SK-N-SH treated with all-trans-retinoic acid at 6 μM for 48 hours (cell line): ENCODE measurements around the gene UPK1B.
"Not testable (repeated sequence)": the region's sequence is repeated elsewhere in the genome, so short reads cannot be mapped to it uniquely, and the experiment has no call there.

Experiments used
- ATAC-seq: fragments of 200-7000 bp; cut with Tn5 transposase; 3 replicates; pipeline ENCODE4 v1.9.1; 2020; ENCODE audit warnings: mild to moderate bottlenecking, moderate library complexity
- ARNTL ChIP-seq: fragments of 450-650 bp; formaldehyde crosslinking; IDR thresholded peaks from 2 replicates; pipeline ENCODE4 v1.5.0; 2020; ENCODE audit warnings: low read depth, mild to moderate bottlenecking, moderate library complexity, borderline replicate concordance
- BACH2 ChIP-seq: fragments of 250-450 bp; sonication (Bioruptor Pico); IDR thresholded peaks from 2 replicates; pipeline ENCODE4 v1.9.0; 2021; ENCODE audit warnings: mild to moderate bottlenecking, borderline replicate concordance
- CREB5 ChIP-seq: fragments of 250-450 bp; sonication (Bioruptor Pico); IDR thresholded peaks from 2 replicates; pipeline ENCODE4 v1.5.1; 2020; ENCODE audit warnings: low read depth, mild to moderate bottlenecking, moderate library complexity
- CSDC2 ChIP-seq: fragments of 250-450 bp; sonication (Bioruptor Pico); IDR thresholded peaks from 2 replicates; pipeline ENCODE4 v1.5.0; 2020; ENCODE audit warnings: mild to moderate bottlenecking, moderate library complexity
- ESRRG ChIP-seq: fragments of 250-450 bp; sonication (Bioruptor Pico); IDR thresholded peaks from 2 replicates; pipeline ENCODE4 v1.6.1; 2021; ENCODE audit warnings: mild to moderate bottlenecking
- GLIS3 ChIP-seq: fragments of 250-450 bp; sonication (Bioruptor Pico); IDR thresholded peaks from 2 replicates; pipeline ENCODE4 v1.5.0; 2020; ENCODE audit warnings: mild to moderate bottlenecking, moderate library complexity
- ISL1 ChIP-seq: fragments of 250-450 bp; sonication (Bioruptor Pico); IDR thresholded peaks from 2 replicates; pipeline ENCODE4 v2.1.2; 2022; ENCODE audit warnings: mild to moderate bottlenecking, moderate library complexity
- OSR1 ChIP-seq: fragments of 250-450 bp; sonication (Bioruptor Pico); IDR thresholded peaks from 2 replicates; pipeline ENCODE4 v1.8.0; 2022; ENCODE audit warnings: moderate library complexity, mild to moderate bottlenecking, inconsistent platforms
- PATZ1 ChIP-seq: fragments of 250-450 bp; sonication (Bioruptor Pico); IDR thresholded peaks from 2 replicates; pipeline ENCODE4 v1.8.0; 2020; ENCODE audit warnings: mild to moderate bottlenecking, moderate library complexity, borderline replicate concordance
- POU6F1 ChIP-seq: fragments of 250-450 bp; sonication (Bioruptor Pico); IDR thresholded peaks from 2 replicates; pipeline ENCODE4 v1.8.0; 2021; ENCODE audit warnings: low read depth, mild to moderate bottlenecking, moderate library complexity, borderline replicate concordance
- PPARA ChIP-seq: fragments of 250-450 bp; sonication (Bioruptor Pico); IDR thresholded peaks from 2 replicates; pipeline ENCODE4 v1.5.0; 2020; ENCODE audit warnings: mild to moderate bottlenecking, borderline replicate concordance
- RARB ChIP-seq: fragments of 250-450 bp; sonication (Bioruptor Pico); IDR thresholded peaks from 2 replicates; pipeline ENCODE4 v1.8.0; 2021; ENCODE audit warnings: mild to moderate bottlenecking, moderate library complexity
- SNAI2 ChIP-seq: fragments of 250-450 bp; sonication (Bioruptor Pico); IDR thresholded peaks from 2 replicates; pipeline ENCODE4 v1.5.0; 2020; ENCODE audit warnings: mild to moderate bottlenecking, moderate library complexity
- TOX ChIP-seq: fragments of 250-450 bp; sonication (Bioruptor Pico); IDR thresholded peaks from 2 replicates; pipeline ENCODE4 v1.8.0; 2021; ENCODE audit warnings: mild to moderate bottlenecking, moderate library complexity, borderline replicate concordance
- TSHZ2 ChIP-seq: fragments of 250-450 bp; sonication (Bioruptor Pico); IDR thresholded peaks from 2 replicates; pipeline ENCODE4 v1.5.0; 2020; ENCODE audit warnings: mild to moderate bottlenecking, moderate library complexity
- ZC3H10 ChIP-seq: fragments of 250-450 bp; sonication (Bioruptor Pico); IDR thresholded peaks from 2 replicates; pipeline ENCODE4 v1.5.1; 2021; ENCODE audit warnings: mild to moderate bottlenecking, moderate library complexity
- ZFP3 ChIP-seq: fragments of 250-450 bp; sonication (Bioruptor Pico); IDR thresholded peaks from 2 replicates; pipeline ENCODE4 v1.5.0; 2020; ENCODE audit warnings: mild to moderate bottlenecking, moderate library complexity
- ZFP30 ChIP-seq: fragments of 450-650 bp; formaldehyde crosslinking; IDR thresholded peaks from 2 replicates; pipeline ENCODE4 v1.5.0; 2022; ENCODE audit warnings: mild to moderate bottlenecking, moderate library complexity
- ZNF565 ChIP-seq: fragments of 450-650 bp; formaldehyde crosslinking; conservative IDR thresholded peaks from 2 replicates; pipeline ENCODE4 v1.5.0; 2020; ENCODE audit warnings: low read depth, mild to moderate bottlenecking, moderate library complexity
- ZNF70 ChIP-seq: fragments of 450-650 bp; formaldehyde crosslinking; IDR thresholded peaks from 2 replicates; pipeline ENCODE4 v1.5.0; 2020; ENCODE audit warnings: mild to moderate bottlenecking, moderate library complexity
- TF ChIP-seq, protein P1 (sequence below): fragments of 250-450 bp; sonication (Bioruptor Pico); IDR thresholded peaks from 2 replicates; pipeline ENCODE4 v1.5.1; 2021; ENCODE audit warnings: mild to moderate bottlenecking, moderate library complexity

Gene UPK1B

DNA sequence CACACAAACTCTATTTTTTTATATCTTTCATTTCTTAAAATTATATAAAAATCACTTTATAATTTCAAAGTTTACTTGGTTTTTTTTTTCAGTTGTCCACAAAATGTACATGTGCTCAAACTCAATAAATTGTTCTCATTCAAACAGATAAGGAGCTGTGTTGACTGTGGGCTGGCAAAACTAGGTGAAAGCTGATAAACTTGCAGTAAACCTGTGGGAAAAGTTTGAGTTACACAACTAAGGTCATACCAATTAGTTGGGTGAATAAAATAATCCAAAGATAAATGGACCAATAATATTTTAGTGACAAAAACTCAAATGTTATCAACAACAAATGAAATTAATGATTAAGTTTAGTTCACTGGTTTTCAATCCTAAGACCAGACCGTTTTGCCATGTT is 12.6 kb upstream of the UPK1B start:
- TF ChIP-seq ZFP3 (CRISPR knock-in tag), result no peak
- no peak for TF ChIP-seq ARNTL (CRISPR knock-in tag)
- TF ChIP-seq CREB5 (CRISPR knock-in tag), result no peak
- no peak for TF ChIP-seq ZNF565 (CRISPR knock-in tag)
- no peak for TF ChIP-seq ZFP30 (CRISPR knock-in tag)
- TF ChIP-seq ZNF70, result no peak
- no peak for TF ChIP-seq ESRRG (CRISPR knock-in tag)
- no peak for TF ChIP-seq PPARA (CRISPR knock-in tag)
- TF ChIP-seq TSHZ2 (CRISPR knock-in tag), result no peak
- TF ChIP-seq, protein P1, sequence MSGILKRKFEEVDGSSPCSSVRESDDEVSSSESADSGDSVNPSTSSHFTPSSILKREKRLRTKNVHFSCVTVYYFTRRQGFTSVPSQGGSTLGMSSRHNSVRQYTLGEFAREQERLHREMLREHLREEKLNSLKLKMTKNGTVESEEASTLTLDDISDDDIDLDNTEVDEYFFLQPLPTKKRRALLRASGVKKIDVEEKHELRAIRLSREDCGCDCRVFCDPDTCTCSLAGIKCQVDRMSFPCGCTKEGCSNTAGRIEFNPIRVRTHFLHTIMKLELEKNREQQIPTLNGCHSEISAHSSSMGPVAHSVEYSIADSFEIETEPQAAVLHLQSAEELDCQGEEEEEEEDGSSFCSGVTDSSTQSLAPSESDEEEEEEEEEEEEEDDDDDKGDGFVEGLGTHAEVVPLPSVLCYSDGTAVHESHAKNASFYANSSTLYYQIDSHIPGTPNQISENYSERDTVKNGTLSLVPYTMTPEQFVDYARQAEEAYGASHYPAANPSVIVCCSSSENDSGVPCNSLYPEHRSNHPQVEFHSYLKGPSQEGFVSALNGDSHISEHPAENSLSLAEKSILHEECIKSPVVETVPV (CRISPR knock-in tag), result no peak
- no peak for TF ChIP-seq ISL1 (CRISPR knock-in tag)
- TF ChIP-seq SNAI2 (CRISPR knock-in tag), result no peak
- no peak for TF ChIP-seq BACH2 (CRISPR knock-in tag)
- TF ChIP-seq, all 23 proteins: peak for 0
- ATAC-seq, result no peak

DNA sequence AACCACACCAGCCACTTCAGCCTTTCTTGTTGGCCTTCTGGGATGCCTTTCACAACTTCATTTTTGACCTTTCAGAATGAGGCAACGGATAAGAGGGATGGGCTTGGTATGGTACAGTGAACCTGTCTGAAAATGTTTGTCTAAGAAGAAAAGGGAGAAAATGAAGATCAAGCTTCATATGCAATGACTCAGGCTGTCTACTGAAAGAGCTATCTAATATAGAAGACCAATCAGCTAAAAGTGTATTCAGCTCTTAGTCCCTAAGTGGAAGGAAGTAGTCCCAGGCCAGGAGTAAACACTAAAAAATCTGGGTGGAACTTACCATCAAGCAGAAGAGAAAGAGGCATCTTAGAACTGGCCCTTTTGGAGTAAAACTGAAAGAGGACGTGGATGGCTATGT is 12.2 kb upstream of the UPK1B start:
- ATAC-seq, result no peak
- TF ChIP-seq PPARA (CRISPR knock-in tag), result no peak
- no peak for TF ChIP-seq GLIS3 (CRISPR knock-in tag)
- TF ChIP-seq RARB (CRISPR knock-in tag), result no peak
- no peak for TF ChIP-seq BACH2 (CRISPR knock-in tag)
- TF ChIP-seq ZFP30 (CRISPR knock-in tag), result no peak
- no peak for TF ChIP-seq POU6F1 (CRISPR knock-in tag)
- no peak for TF ChIP-seq CSDC2 (CRISPR knock-in tag)
- TF ChIP-seq TOX (CRISPR knock-in tag), result no peak
- TF ChIP-seq OSR1 (CRISPR knock-in tag), result no peak
- no peak for TF ChIP-seq ZNF70
- TF ChIP-seq ESRRG (CRISPR knock-in tag), result no peak
- TF ChIP-seq ZC3H10 (CRISPR knock-in tag), result no peak
- no peak for TF ChIP-seq SNAI2 (CRISPR knock-in tag)
- TF ChIP-seq ZFP3 (CRISPR knock-in tag), result no peak

DNA sequence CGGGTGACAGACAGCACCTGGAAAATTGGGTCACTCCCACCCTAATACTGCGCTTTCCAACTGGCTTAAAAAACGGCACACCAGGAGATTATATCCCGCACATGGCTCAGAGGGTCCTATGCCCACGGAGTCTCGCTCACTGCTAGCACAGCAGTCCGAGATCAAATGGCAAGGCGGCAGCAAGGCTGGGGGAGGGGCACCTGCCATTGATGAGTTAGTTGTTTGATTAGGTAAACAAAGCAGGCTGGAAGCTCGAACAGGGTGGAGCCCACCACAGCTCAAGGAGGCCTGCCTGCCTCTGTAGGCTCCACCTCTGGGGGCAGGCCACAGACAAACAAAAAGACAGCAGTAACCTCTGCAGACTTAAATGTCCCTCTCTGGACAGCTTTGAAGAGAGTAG is 8.7 kb upstream of the UPK1B start:
- not testable (repeated sequence) for ATAC-seq

DNA sequence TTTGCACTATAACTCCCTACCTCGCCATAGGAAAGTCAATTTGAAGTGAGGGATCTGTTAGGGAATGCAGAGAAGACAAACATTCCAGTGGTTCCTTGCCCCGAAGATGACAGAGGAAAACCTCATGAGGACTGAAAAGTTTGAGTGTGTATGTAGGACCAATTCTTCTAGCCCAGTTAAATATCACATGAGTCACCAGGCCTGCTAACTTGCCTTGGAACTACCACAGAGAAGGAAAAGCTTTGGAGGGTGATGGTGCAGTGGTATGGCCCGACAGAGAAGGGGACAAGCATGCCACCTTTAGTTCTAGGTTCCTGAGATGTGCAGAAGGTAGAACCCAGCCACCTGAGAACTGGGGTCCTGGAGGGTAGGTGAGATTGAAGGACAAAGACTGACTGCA is 2.6 kb upstream of the UPK1B start:
- TF ChIP-seq, protein P1 (CRISPR knock-in tag), result no peak
- TF ChIP-seq CSDC2 (CRISPR knock-in tag), result no peak
- TF ChIP-seq ZC3H10 (CRISPR knock-in tag), result no peak
- no peak for TF ChIP-seq ZFP30 (CRISPR knock-in tag)
- TF ChIP-seq PPARA (CRISPR knock-in tag), result no peak
- TF ChIP-seq PATZ1, result no peak
- no peak for ATAC-seq
